BLaER1 treated with 17β-estradiol and CSF1 and Interleukin-3, amounts not matched to agents 10 nM and 100 nM (cell line): Measurements from ENCODE around the gene GZMM.

Experiments
- H3K27ac ChIP-seq, 11 experiments: shearing (Covaris generic); formaldehyde crosslinking; 2 replicates each; pipeline ENCODE4 v1.8.1; 2022
- H3K27me3 ChIP-seq, 11 experiments: shearing (Covaris generic); formaldehyde crosslinking; 2 replicates each; pipeline ENCODE4 v1.8.1; 2022
- H3K36me3 ChIP-seq, 11 experiments: shearing (Covaris generic); formaldehyde crosslinking; 2 replicates each; pipeline ENCODE4 v1.8.1; 2022
- H3K4me1 ChIP-seq, 10 experiments: shearing (Covaris generic); formaldehyde crosslinking; 2 replicates each; pipeline ENCODE4 v1.8.1; 2022
- H3K4me2 ChIP-seq, 11 experiments: shearing (Covaris generic); formaldehyde crosslinking; 2 replicates each; pipeline ENCODE4 v1.8.1; 2022
- H3K4me3 ChIP-seq, 10 experiments: shearing (Covaris generic); formaldehyde crosslinking; 2 replicates each; pipeline ENCODE4 v1.8.1; 2022
- H3K9ac ChIP-seq, 11 experiments: shearing (Covaris generic); formaldehyde crosslinking; 2 replicates each; pipeline ENCODE4 v1.8.1; 2022
- H3K9me3 ChIP-seq, 11 experiments: shearing (Covaris generic); formaldehyde crosslinking; replicated peaks in 1 of 11; 2 replicates each; pipeline ENCODE4 v1.8.1; 2022
- H4K20me1 ChIP-seq, 11 experiments: shearing (Covaris generic); formaldehyde crosslinking; 2 replicates each; pipeline ENCODE4 v1.8.1; 2022
- Cebpa-rat ChIP-seq, 11 experiments: shearing (Covaris generic); IDR thresholded peaks; 2 replicates each; pipeline ENCODE4 v1.8.1; 2022

GZMM gene

DNA sequence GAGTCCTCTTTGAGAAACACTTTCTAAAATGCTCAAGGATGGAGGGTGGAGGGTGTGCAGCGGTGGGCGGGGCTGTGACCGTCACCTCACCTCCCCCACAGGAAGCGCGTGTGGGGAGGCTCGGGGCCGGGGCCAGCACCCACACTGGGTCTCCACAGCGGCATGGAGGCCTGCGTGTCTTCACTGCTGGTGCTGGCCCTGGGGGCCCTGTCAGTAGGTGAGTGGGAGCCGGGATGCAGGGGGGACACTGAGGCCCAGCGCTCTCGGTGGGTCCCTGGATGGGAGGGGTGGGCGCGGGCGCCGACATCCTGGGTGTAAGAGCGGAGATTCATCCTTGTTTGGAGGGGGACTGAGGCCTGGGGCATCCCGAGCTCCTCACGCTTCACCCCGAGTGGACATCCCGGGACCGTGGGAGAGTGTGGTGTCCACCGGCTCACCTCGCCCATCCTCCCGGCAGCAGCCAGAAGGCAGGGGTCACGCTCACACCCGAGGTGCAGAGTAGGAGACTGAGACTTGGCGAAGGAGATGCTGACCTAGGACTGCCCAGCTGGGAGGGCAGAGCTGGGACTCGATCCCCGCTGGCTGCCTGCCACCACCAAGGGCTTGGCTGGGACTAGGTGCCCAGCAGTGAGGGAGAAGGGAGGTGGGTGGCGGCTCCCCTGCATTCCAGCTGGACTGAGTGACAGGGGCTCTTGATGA, at the start of gene GZMM:
Gene GZMM, plus strand, starts transcription at position 144 of the 699 bp plus-strand sequence. Its CDS starts 19 bp downstream, at position 163.
- H3K9me3 ChIP-seq: no peaks in the 10 kb centered on the region
- H3K27ac ChIP-seq: no peak within 1 kb of the TSS
- TF ChIP-seq Cebpa-rat (IDR thresholded peaks at IDR 0.05): no peak
- no peaks in the 10 kb centered on the region for H3K27me3 ChIP-seq
- H4K20me1 ChIP-seq: peaks cover 16 to 42% (median 24%) of the 10 kb centered on the region in 11 experiments; a peak in 20 of 22 replicates
- peaks cover 25 to 41% (median 35%) of the 10 kb centered on the region in 11 experiments for H3K36me3 ChIP-seq
- peaks cover 0 to 21% (median 13%) of the 10 kb centered on the region in 10 experiments; a peak in 15 of 20 replicates for H3K4me1 ChIP-seq
- H3K4me3 ChIP-seq: no peak within 1 kb of the TSS
- H3K9ac ChIP-seq: no peak within 1 kb of the TSS
- peak within 1 kb of the TSS in 1 of 11 experiments; percentile 2; a peak in 2 of 22 replicates for H3K4me2 ChIP-seq

DNA sequence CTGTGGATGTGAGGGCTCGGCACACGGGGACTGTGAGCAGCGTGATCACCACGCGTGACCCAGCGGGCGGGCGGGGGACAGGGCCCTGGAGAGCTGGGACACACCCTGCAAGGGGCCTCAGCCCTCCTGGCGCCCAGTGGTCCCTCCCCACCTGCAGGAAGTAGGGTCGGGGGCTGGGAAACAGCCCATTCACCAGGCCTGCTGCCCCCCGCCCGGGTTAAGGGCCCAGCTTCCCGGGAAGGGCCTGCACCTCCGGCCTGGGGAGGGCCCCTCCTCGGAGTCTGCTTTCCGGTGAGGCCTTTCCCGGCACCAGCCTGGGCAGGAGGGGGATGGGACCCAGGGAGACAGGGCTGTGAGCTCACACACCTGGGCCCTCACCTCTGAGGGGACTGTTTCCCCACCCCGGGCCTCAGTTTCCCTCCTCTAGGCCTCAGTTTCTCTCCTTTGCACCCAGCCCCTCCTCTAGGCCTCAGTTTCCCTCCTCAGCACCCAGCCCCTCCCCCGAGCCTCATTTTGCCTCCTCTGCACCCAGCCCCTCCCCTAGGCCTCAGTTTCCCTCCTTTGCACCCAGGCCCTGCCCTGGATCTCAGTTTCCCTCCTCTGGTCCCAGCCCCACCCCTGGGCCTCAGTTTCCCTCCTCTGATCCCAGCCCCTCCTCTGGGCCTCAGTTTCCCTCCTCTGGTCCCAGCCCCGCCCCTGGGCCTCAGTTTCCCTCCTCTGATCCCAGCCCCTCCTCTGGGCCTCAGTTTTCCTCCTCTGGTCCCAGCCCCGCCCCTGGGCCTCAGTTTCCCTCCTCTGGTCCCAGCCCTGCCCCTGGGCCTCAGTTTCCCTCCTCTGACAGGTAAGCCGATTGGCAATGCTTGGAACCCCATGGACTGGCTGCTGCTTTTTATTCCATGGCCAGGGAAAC, 49.4 kb upstream of the GZMM start:
- Histone ChIP-seq H3K4me1 (peaks cover 12 to 37% (median 25%) of the 10 kb centered on the region in 10 experiments), H3K27me3 (peaks cover 33 to 53% (median 35%) of the 10 kb centered on the region in 11 experiments), H3K4me3 (no peak overlapping the region), H3K36me3 (no peaks in the 10 kb centered on the region), H3K9me3 (peaks cover 0 to 12% (median 8%) of the 10 kb centered on the region in 11 experiments; a peak in 13 of 22 replicates), H3K9ac (no peak overlapping the region), H4K20me1 (peaks cover 0 to 7% (median 0%) of the 10 kb centered on the region in 11 experiments; a peak in 2 of 22 replicates), H3K4me2 (0 out of 22 replicates have a peak overlapping the region, but pooled peaks of 3 of the 11 experiments have one; percentile 9 to 13 (median 10)), H3K27ac (no peak overlapping the region)
- no peak for TF ChIP-seq Cebpa-rat (IDR thresholded peaks at IDR 0.05)

DNA sequence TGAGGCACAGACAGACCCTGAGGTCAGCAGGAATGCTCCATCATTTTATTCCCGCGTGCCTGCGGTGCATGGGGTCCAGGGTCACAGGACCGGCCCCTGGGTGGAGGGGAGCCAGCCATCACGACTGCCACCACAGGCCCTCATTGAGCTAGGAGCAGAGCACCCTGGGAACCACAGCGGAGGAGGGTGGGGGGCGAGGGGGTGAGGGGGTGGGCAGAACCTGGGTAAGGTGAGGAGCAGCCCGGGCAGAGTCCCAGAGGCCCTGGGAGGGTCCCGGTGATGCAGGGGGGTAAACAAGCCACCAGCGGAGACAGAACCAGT, 48.8 kb upstream of the GZMM start:
- no peaks in the 10 kb centered on the region for H3K36me3 ChIP-seq
- no peak for TF ChIP-seq Cebpa-rat (IDR thresholded peaks at IDR 0.05)
- H3K27ac ChIP-seq: no peak overlapping the region
- no peak overlapping the region for H3K4me3 ChIP-seq
- H4K20me1 ChIP-seq: peaks cover 0 to 7% (median 0%) of the 10 kb centered on the region in 11 experiments; a peak in 2 of 22 replicates
- H3K9ac ChIP-seq: no peak overlapping the region
- H3K4me1 ChIP-seq: peaks cover 6 to 32% (median 19%) of the 10 kb centered on the region in 10 experiments
- H3K4me2 ChIP-seq: no peak overlapping the region
- H3K9me3 ChIP-seq: peaks cover 0 to 12% (median 8%) of the 10 kb centered on the region in 11 experiments; a peak in 13 of 22 replicates
- peaks cover 33 to 56% (median 38%) of the 10 kb centered on the region in 11 experiments for H3K27me3 ChIP-seq

DNA sequence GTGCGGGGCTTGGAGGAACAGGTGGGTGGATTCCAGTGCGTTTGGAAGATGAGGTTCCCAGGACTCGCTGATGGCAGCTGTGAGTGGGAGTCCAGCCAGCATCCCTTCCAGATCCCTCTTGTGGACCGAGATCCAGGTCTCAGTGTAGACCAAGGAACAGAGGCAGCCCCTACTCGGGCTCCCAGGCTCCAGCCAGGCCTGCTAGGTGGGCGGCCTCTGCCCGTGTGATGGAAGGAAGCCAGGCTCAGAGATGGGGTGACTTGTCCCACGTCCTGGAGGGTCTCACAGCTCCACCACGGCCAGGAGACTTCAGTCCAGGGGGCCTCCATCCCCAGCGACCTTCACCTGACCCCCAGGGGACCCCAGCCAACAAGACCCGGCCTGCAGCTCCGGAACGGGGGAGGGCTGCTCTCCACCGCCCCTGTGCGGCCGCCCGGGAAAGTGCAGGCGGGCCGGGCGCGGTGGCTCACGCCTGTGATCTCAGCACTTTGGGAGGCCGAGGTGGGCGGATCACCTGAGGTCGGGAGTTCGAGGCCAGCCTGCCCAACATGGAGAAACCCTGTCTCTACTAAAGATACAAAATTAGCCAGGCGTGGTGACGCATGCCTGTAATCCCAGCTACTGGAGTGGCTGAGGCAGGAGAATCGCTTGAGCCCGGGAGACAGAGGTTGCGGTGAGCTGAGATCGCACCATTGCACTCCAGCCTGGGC, 48.3 kb upstream of the GZMM start:
- no peak for TF ChIP-seq Cebpa-rat (IDR thresholded peaks at IDR 0.05)
- Histone ChIP-seq H3K9ac (no peak overlapping the region), H3K4me1 (peaks cover 1 to 27% (median 14%) of the 10 kb centered on the region in 10 experiments; a peak in 18 of 20 replicates), H4K20me1 (peaks cover 0 to 7% (median 0%) of the 10 kb centered on the region in 11 experiments; a peak in 2 of 22 replicates), H3K36me3 (no peaks in the 10 kb centered on the region), H3K4me3 (no peak overlapping the region), H3K27ac (no peak overlapping the region), H3K9me3 (peaks cover 0 to 12% (median 8%) of the 10 kb centered on the region in 11 experiments; a peak in 13 of 22 replicates), H3K4me2 (peak overlapping the region in 2 of 11 experiments; percentile 4 to 16; a peak in 3 of 22 replicates), H3K27me3 (peaks cover 33 to 56% (median 38%) of the 10 kb centered on the region in 11 experiments)

DNA sequence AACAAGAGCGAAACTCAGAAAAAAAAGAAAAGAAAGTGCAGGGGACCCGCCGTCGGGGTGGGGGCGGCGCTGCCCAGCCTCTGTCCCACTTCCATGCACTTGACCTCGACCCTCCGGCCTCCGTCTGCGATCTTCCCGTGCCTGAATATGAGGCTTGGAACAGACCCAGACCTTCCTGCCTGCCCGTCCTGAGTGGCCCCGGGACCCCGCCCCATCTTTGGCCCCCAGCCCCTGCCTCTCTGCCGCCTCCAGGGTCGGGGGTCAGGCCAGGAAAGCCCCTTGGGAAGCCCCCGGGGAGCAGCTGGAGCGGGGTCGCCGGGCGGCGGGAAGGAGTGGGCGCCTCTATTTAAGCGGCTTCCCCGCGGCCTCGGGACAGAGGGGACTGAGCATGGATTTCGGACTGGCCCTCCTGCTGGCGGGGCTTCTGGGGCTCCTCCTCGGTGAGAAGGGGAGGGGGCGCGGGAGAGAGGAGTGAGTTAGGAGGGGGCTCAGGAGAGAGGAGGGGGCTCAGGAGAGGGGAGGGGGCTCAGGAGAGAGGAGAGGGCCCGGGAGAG, 47.7 kb upstream of the GZMM start, which contains the start of gene MADCAM1:
Gene MADCAM1, plus strand, starts transcription at position 375 of the 554 bp plus-strand sequence. Its CDS starts 14 bp downstream, at position 389.
- no peak for TF ChIP-seq Cebpa-rat (IDR thresholded peaks at IDR 0.05)
- H4K20me1 ChIP-seq: peaks cover 0 to 7% (median 0%) of the 10 kb centered on the region in 11 experiments; a peak in 2 of 22 replicates
- no peaks in the 10 kb centered on the region for H3K36me3 ChIP-seq
- peaks cover 0 to 12% (median 8%) of the 10 kb centered on the region in 11 experiments; a peak in 13 of 22 replicates for H3K9me3 ChIP-seq
- H3K27me3 ChIP-seq: peaks cover 33 to 56% (median 38%) of the 10 kb centered on the region in 11 experiments
- H3K9ac ChIP-seq: no peak within 1 kb of the TSS
- peaks cover 0 to 25% (median 14%) of the 10 kb centered on the region in 10 experiments; a peak in 17 of 20 replicates for H3K4me1 ChIP-seq
- peak within 1 kb of the TSS in 2 of 11 experiments; percentile 4 to 16; a peak in 3 of 22 replicates for H3K4me2 ChIP-seq
- no peak within 1 kb of the TSS for H3K27ac ChIP-seq
- no peak within 1 kb of the TSS for H3K4me3 ChIP-seq

DNA sequence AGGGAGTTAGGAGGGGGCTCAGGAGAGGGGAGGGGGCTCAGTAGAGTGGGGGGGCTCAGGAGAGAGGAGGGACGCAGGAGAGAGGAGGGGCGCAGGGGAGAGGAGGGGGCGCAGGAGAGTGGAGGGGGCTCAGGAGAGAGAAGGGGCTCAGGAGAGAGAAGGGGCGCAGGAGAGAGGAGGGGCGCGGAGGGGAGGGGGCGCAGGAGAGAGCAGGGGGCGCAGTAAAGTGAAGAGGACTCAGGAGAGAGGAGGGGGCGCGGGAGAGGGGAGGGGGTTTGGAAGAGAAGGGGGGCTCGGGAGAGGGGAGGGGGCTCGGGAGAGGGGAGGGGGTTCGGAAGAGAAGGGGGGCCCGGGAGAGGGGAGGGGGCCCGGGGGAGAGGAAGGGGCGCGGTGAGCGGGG, 46.9 kb upstream of the GZMM start:
- Histone ChIP-seq H3K4me1 (peaks cover 0 to 33% (median 20%) of the 10 kb centered on the region in 10 experiments; a peak in 17 of 20 replicates), H3K4me3 (no peak overlapping the region), H3K27me3 (peaks cover 33 to 56% (median 38%) of the 10 kb centered on the region in 11 experiments), H3K4me2 (no peak overlapping the region), H3K9ac (no peak overlapping the region), H4K20me1 (peaks cover 0 to 7% (median 0%) of the 10 kb centered on the region in 11 experiments; a peak in 2 of 22 replicates), H3K36me3 (no peaks in the 10 kb centered on the region), H3K27ac (no peak overlapping the region), H3K9me3 (peaks cover 2 to 18% (median 8%) of the 10 kb centered on the region in 11 experiments; a peak in 18 of 22 replicates)
- no peak for TF ChIP-seq Cebpa-rat (IDR thresholded peaks at IDR 0.05)

DNA sequence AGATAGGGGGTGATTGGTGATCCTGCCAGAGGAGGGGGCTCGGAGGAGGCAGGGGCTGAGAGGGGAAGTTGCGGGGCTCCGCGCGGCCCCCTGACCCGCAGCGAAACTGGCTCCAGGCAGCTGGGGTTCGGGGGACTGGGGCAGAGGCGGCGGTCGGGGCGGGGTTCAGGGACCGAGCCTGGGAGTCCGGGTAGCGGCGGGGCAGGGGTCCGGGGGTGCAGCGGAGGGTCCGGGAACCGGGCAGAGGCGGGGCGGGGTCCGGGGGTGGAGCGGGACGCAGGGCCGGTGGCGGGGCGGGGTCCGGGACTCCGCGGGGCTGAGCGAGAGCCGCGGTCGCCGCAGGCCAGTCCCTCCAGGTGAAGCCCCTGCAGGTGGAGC, 46.4 kb upstream of the GZMM start:
- H3K4me2 ChIP-seq: peak overlapping the region in 4 of 11 experiments; percentile 61 to 83 (median 78); a peak in 6 of 22 replicates
- no peak for TF ChIP-seq Cebpa-rat (IDR thresholded peaks at IDR 0.05)
- peaks cover 0 to 19% (median 7%) of the 10 kb centered on the region in 11 experiments; a peak in 17 of 22 replicates for H3K9me3 ChIP-seq
- H3K27ac ChIP-seq: no peak overlapping the region
- peaks cover 0 to 7% (median 0%) of the 10 kb centered on the region in 11 experiments; a peak in 2 of 22 replicates for H4K20me1 ChIP-seq
- peaks cover 33 to 56% (median 38%) of the 10 kb centered on the region in 11 experiments for H3K27me3 ChIP-seq
- peak overlapping the region in 1 of 10 experiments; percentile 50; a peak in 2 of 20 replicates for H3K4me3 ChIP-seq
- peaks cover under 1 to 38% (median 25%) of the 10 kb centered on the region in 10 experiments; a peak in 18 of 20 replicates for H3K4me1 ChIP-seq
- no peak overlapping the region for H3K9ac ChIP-seq
- H3K36me3 ChIP-seq: no peaks in the 10 kb centered on the region
